GM12878 (cell line): ENCODE measurements around the gene TAF4.

Experiments
- EP300 ChIP-seq, 2 experiments: fragments of 150-350 bp in 1 of 2; IDR thresholded peaks; 2 replicates each; pipeline ENCODE4 v1.6.1; 2011 to 2012; ENCODE audit warnings: low read depth in 2 of 2, low read length in 2 of 2, borderline replicate concordance in 1 of 2, improper control_type of control experiment in 1 of 2, inconsistent platforms in 1 of 2; ENCODE audit not compliant: control insufficient read depth in 1 of 2
- EZH2 ChIP-seq: IDR thresholded peaks from 2 replicates; pipeline ENCODE4 v1.6.1; 2012; ENCODE audit warnings: low read depth, mild to moderate bottlenecking, control low read depth, inconsistent platforms, low read length, borderline replicate concordance; ENCODE audit not compliant: control insufficient read depth
- POLR2A ChIP-seq: IDR thresholded peaks from 2 replicates; pipeline ENCODE4 v1.6.1; 2011; ENCODE audit warnings: low read depth, mild to moderate bottlenecking, low read length
- RELA ChIP-seq: fragments of 450-650 bp; IDR thresholded peaks from 2 replicates; pipeline ENCODE4 v1.8.0; 2014; ENCODE audit warnings: borderline replicate concordance; ENCODE audit not compliant: partially characterized antibody
- SP1 ChIP-seq: IDR thresholded peaks from one replicate; pipeline ENCODE4 v1.6.1; 2011; ENCODE audit warnings: low read depth, low read length
- YY1 ChIP-seq: IDR thresholded peaks from 2 replicates; pipeline ENCODE4 v1.6.1; 2011; ENCODE audit warnings: low read depth, mild to moderate bottlenecking, low read length
- ZSCAN29 ChIP-seq: fragments of 450-650 bp; IDR thresholded peaks from 2 replicates; pipeline ENCODE4 v1.6.1; 2017; ENCODE audit warnings: mild to moderate bottlenecking, moderate library complexity
- TF ChIP-seq, protein P1 (sequence below): fragments of 450-650 bp; IDR thresholded peaks from 2 replicates; pipeline ENCODE4 v1.6.1; 2014; ENCODE audit warnings: mild to moderate bottlenecking

DNA sequence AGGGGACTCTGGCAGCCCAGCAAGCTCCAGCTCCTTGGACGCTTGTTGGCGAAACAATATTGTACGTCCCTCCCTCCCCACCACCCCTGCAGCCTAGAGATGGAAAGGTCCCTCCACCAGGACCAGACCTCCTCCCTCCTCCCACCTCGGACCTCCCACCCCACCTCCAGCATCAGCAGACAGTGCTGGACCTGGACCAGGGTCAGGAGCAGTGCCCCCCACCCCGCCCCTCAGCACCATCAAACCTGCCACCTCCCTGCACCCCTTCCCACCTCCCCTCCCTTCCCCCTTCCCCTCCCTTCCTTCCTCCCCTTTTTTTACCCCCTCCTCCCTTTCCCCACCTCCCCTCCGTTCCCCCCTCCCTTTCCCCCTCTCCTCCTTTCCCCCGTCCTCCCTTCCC is 98.4 kb downstream of the TAF4 start:
- no peak for TF ChIP-seq RELA
- no peak for TF ChIP-seq YY1
- TF ChIP-seq, protein P1, sequence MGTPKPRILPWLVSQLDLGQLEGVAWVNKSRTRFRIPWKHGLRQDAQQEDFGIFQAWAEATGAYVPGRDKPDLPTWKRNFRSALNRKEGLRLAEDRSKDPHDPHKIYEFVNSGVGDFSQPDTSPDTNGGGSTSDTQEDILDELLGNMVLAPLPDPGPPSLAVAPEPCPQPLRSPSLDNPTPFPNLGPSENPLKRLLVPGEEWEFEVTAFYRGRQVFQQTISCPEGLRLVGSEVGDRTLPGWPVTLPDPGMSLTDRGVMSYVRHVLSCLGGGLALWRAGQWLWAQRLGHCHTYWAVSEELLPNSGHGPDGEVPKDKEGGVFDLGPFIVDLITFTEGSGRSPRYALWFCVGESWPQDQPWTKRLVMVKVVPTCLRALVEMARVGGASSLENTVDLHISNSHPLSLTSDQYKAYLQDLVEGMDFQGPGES = no peak
- TF ChIP-seq ZSCAN29 = no peak
- TF ChIP-seq EP300 (IDR thresholded peaks at IDR 0.05; ENCODE audit: borderline replicate concordance in 1 of 2, control insufficient read depth in 1 of 2, low read depth in 2 of 2, low read length in 2 of 2) = no peak
- TF ChIP-seq EZH2 = no peak
- no peak for TF ChIP-seq POLR2A
- TF ChIP-seq SP1 = no peak
